HL-60 (cell line): Measurements from ENCODE around the gene SRMS.

Experiments
- TF ChIP-seq, protein P1 (sequence below): IDR thresholded peaks from one replicate; pipeline ENCODE4 v1.5.1; 2011; ENCODE audit warnings: low read length, control low read depth, inconsistent platforms; ENCODE audit not compliant: insufficient read depth
- TF ChIP-seq, protein P2 (sequence below): IDR thresholded peaks from 2 replicates; pipeline ENCODE4 v1.6.1; 2012; ENCODE audit warnings: low read depth; ENCODE audit not compliant: insufficient replicate concordance

DNA sequence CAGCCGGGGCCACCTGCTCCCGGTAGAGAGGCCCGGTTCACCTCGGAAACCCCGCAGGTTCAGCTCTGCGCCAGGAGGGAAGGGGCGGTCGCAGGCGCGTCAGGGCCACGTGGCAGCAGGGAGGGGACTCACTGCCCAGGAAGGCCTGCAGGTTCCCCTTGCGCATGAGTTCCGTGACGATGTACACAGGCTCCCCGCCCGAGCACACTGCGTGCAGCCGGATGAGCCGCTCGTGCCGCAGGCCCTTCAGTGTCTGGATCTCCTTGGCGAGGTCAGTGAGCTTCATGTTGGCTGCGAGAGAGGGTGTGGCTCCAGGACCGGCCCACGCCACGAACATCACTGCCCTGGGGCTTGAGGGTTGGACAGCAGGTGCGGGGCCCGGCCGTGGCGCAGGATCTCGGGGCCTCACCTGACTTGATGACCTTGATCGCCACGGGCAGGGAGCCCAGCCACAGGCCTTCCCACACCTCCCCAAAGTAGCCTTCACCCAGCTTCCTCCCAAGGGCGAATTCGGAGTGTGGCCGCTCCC is 5.5 kb downstream of the SRMS start:
- TF ChIP-seq, protein P1, sequence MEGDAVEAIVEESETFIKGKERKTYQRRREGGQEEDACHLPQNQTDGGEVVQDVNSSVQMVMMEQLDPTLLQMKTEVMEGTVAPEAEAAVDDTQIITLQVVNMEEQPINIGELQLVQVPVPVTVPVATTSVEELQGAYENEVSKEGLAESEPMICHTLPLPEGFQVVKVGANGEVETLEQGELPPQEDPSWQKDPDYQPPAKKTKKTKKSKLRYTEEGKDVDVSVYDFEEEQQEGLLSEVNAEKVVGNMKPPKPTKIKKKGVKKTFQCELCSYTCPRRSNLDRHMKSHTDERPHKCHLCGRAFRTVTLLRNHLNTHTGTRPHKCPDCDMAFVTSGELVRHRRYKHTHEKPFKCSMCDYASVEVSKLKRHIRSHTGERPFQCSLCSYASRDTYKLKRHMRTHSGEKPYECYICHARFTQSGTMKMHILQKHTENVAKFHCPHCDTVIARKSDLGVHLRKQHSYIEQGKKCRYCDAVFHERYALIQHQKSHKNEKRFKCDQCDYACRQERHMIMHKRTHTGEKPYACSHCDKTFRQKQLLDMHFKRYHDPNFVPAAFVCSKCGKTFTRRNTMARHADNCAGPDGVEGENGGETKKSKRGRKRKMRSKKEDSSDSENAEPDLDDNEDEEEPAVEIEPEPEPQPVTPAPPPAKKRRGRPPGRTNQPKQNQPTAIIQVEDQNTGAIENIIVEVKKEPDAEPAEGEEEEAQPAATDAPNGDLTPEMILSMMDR = no peak
- TF ChIP-seq, protein P2, sequence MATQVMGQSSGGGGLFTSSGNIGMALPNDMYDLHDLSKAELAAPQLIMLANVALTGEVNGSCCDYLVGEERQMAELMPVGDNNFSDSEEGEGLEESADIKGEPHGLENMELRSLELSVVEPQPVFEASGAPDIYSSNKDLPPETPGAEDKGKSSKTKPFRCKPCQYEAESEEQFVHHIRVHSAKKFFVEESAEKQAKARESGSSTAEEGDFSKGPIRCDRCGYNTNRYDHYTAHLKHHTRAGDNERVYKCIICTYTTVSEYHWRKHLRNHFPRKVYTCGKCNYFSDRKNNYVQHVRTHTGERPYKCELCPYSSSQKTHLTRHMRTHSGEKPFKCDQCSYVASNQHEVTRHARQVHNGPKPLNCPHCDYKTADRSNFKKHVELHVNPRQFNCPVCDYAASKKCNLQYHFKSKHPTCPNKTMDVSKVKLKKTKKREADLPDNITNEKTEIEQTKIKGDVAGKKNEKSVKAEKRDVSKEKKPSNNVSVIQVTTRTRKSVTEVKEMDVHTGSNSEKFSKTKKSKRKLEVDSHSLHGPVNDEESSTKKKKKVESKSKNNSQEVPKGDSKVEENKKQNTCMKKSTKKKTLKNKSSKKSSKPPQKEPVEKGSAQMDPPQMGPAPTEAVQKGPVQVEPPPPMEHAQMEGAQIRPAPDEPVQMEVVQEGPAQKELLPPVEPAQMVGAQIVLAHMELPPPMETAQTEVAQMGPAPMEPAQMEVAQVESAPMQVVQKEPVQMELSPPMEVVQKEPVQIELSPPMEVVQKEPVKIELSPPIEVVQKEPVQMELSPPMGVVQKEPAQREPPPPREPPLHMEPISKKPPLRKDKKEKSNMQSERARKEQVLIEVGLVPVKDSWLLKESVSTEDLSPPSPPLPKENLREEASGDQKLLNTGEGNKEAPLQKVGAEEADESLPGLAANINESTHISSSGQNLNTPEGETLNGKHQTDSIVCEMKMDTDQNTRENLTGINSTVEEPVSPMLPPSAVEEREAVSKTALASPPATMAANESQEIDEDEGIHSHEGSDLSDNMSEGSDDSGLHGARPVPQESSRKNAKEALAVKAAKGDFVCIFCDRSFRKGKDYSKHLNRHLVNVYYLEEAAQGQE = no peak
